ENCODE data around the gene PDE11A. TPM values are rescaled to one million over a fixed set of nuclear protein-coding genes. Genes with fewer than 3 reads are reported as not detected.

PDE11A gene
- total and polyA plus RNA-seq, 4 donors = 1.0 to 5.9 (median 1.7) TPM

GRCh38 chr2:177641331-177641730, 431.2 kb downstream of the PDE11A start:
- no peak overlapping the region for H3K27ac ChIP-seq (ENCODE audit: low read depth in 1 of 2, low read length in 2 of 2)
- H3K9ac ChIP-seq (ENCODE audit: low read depth in 1 of 2, low read length in 2 of 2) = no peak overlapping the region
- TF ChIP-seq FOXA2 (IDR thresholded peaks at IDR 0.05) (no peak), TAF1 (conservative IDR thresholded peaks at IDR 0.05) (no peak), NR2F2 (IDR thresholded peaks at IDR 0.05) (no peak), HNF4A (conservative IDR thresholded peaks at IDR 0.05) (no peak), GABPA (IDR thresholded peaks at IDR 0.05 in 1 of 2, conservative IDR thresholded peaks at IDR 0.05 in 1 of 2) (no peak), REST (IDR thresholded peaks at IDR 0.05) (no peak), HNF4G (IDR thresholded peaks at IDR 0.05) (no peak), EGR1 (IDR thresholded peaks at IDR 0.05; ENCODE audit: low read depth in 2 of 2) (no peak), CTCF (IDR thresholded peaks at IDR 0.05; ENCODE audit: low read depth, low read length, missing input control) (no peak), RAD21 (IDR thresholded peaks at IDR 0.05) (no peak), RXRA (IDR thresholded peaks at IDR 0.05) (no peak), MAX (IDR thresholded peaks at IDR 0.05) (no peak), YY1 (IDR thresholded peaks at IDR 0.05) (no peak), JUND (IDR thresholded peaks at IDR 0.05) (no peak), SP1 (IDR thresholded peaks at IDR 0.05) (no peak), ATF3 (IDR thresholded peaks at IDR 0.05) (no peak), ZBTB33 (IDR thresholded peaks at IDR 0.05) (no peak)
- WGBS = 91% methylated on average over 2 of the region's 2 CpGs
- H3K4me3 ChIP-seq (ENCODE audit: low read depth in 1 of 3, low read length in 3 of 3) = no peak overlapping the region
- peaks cover 0 to 3% (median under 1%) of the 10 kb centered on the region in 4 donors for H3K4me1 ChIP-seq (ENCODE audit: control insufficient read depth in 4 of 4, insufficient read depth in 4 of 4, low read length in 3 of 4)
- no peaks in the 10 kb centered on the region for H3K9me3 ChIP-seq (ENCODE audit: control insufficient read depth in 4 of 4, low read length in 3 of 4)
- no peaks in the 10 kb centered on the region for H3K27me3 ChIP-seq (ENCODE audit: control insufficient read depth in 4 of 4, insufficient read depth in 4 of 4, low read length in 3 of 4)
- DNase-seq (ENCODE audit: low spot score) = no peak
- H3K36me3 ChIP-seq (ENCODE audit: control insufficient read depth in 4 of 4, insufficient read depth in 3 of 4, low read depth in 1 of 4, low read length in 3 of 4) = no peaks in the 10 kb centered on the region
